NT2/D1 (cell line): ENCODE results near the gene MYH15.

Source experiments
- SUZ12 ChIP-seq: IDR thresholded peaks from 2 replicates; pipeline ENCODE4 v1.6.1; 2011; ENCODE audit not compliant: insufficient read length, insufficient read depth; ENCODE audit errors: extremely low read depth
- YY1 ChIP-seq: IDR thresholded peaks from 2 replicates; pipeline ENCODE4 v1.6.1; 2011; ENCODE audit not compliant: insufficient read length, insufficient read depth
- ZNF274 ChIP-seq: IDR thresholded peaks from 2 replicates; pipeline ENCODE4 v1.6.1; 2011; ENCODE audit warnings: mild to moderate bottlenecking, low read depth, low read length

- no peak for TF ChIP-seq ZNF274
- TF ChIP-seq SUZ12: no peak
- no peak for TF ChIP-seq YY1
Measured at GRCh38 chr3:108346301-108347227, 163.8 kb downstream of the MYH15 start.
